Activated B cell treated with CpG ODN at 0.5 μM for 24 hours (primary cell): ENCODE measurements around the gene DENND5B. TPM values are rescaled to one million over a fixed set of nuclear protein-coding genes. Genes with fewer than 3 reads are reported as not detected.

Source experiments
- ATAC-seq: fragments of 200-7000 bp; cut with Tn5 transposase; one replicate; pipeline ENCODE4 v1.10.0; 2021; ENCODE audit warnings: low read depth, mild to moderate bottlenecking, moderate library complexity
- CTCF ChIA-PET: fragments of 350-600 bp; sonication (Branson Sonifier 250); formaldehyde crosslinking; loops from one replicate; lab custom pipeline; 2021; ENCODE audit warnings: antibody characterized with exemption; lab: Charles Lee
- POLR2A ChIA-PET: fragments of 350-600 bp; sonication (Branson Sonifier 250); formaldehyde crosslinking; loops from one replicate; lab custom pipeline; 2021; ENCODE audit warnings: antibody characterized with exemption; lab: Charles Lee
- DNase-seq: peaks from one replicate; pipeline ENCODE4 v3.0.0; 2022
- H3K27ac Mint-ChIP-seq: one replicate; pipeline ENCODE4 v1.8.0; 2020; ENCODE audit warnings: mixed read lengths
- H3K27me3 Mint-ChIP-seq: one replicate; pipeline ENCODE4 v1.8.0; 2021; ENCODE audit warnings: mixed read lengths
- H3K36me3 Mint-ChIP-seq: one replicate; pipeline ENCODE4 v1.8.0; 2021; ENCODE audit warnings: low read depth, mixed read lengths
- H3K4me1 Mint-ChIP-seq: one replicate; pipeline ENCODE4 v1.8.0; 2021; ENCODE audit warnings: mixed read lengths
- H3K4me3 Mint-ChIP-seq: one replicate; pipeline ENCODE4 v1.8.0; 2020; ENCODE audit warnings: mild to moderate bottlenecking, mixed read lengths
- H3K9me3 Mint-ChIP-seq: one replicate; pipeline ENCODE4 v1.8.0; 2020; ENCODE audit warnings: mixed read lengths
- intact Hi-C: fragments of 100-400 bp; cut with micrococcal nuclease; formaldehyde crosslinking; loops from one replicate; pipeline ENCODE4 v1.15.1; 2024
- total RNA-seq: library from RNA; stranded (reverse); gene quantifications from 2 replicates; pipeline ENCODE4 v1.2.3, GENCODE V29; 2022
- TF ChIP-seq, protein P1 (sequence below): fragments of 200-600 bp; IDR thresholded peaks from one replicate; pipeline ENCODE4 v1.8.0; 2022; ENCODE audit warnings: antibody characterized with exemption, mild to moderate bottlenecking

The DENND5B gene
- total RNA-seq, 1 donor from 2014 or later, result 64.1 TPM

DNA sequence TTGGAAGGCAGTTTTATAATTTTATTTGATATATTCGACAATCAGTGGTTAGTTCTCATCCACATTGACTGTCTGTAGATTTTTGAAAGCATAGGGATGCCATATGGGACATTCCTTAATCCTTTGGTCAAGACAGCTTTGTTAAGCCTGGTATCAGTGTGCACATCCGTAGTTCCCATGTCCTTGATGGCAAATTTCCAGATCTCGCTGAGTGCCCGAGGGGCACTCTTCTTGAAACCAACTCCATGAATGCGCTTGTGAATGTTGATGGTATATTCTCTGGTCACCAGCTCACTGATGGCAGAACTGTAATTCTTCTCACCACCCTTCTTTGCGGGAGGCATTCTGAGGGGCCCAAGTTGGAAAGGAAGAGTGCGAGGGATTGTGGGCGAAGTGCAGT is 6.1 kb upstream of the DENND5B start:
- DNase-seq (no peak), ATAC-seq (no peak)
- Mint-ChIP-seq H3K27ac (no peak overlapping the region), H3K4me3 (no peak overlapping the region), H3K9me3 (no peaks in the 10 kb centered on the region), H3K36me3 (no peaks in the 10 kb centered on the region), H3K27me3 (no peaks in the 10 kb centered on the region), H3K4me1 (peaks cover 53% of the 10 kb centered on the region)
- POLR2A ChIA-PET, result interaction anchor here (0.7 to 1.2 kb wide), 2 partner anchors 10 to 232 kb away, joined by 4 read pairs; no protein-coding TSS in a partner anchor
- TF ChIP-seq, protein P1, sequence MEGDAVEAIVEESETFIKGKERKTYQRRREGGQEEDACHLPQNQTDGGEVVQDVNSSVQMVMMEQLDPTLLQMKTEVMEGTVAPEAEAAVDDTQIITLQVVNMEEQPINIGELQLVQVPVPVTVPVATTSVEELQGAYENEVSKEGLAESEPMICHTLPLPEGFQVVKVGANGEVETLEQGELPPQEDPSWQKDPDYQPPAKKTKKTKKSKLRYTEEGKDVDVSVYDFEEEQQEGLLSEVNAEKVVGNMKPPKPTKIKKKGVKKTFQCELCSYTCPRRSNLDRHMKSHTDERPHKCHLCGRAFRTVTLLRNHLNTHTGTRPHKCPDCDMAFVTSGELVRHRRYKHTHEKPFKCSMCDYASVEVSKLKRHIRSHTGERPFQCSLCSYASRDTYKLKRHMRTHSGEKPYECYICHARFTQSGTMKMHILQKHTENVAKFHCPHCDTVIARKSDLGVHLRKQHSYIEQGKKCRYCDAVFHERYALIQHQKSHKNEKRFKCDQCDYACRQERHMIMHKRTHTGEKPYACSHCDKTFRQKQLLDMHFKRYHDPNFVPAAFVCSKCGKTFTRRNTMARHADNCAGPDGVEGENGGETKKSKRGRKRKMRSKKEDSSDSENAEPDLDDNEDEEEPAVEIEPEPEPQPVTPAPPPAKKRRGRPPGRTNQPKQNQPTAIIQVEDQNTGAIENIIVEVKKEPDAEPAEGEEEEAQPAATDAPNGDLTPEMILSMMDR, result no peak
- CTCF ChIA-PET, result no interaction called here
- intact Hi-C loops, result loop anchor here (10.0 kb wide), 1 partner anchor 128 kb away; the partner anchor contains the start of gene AMN1

DNA sequence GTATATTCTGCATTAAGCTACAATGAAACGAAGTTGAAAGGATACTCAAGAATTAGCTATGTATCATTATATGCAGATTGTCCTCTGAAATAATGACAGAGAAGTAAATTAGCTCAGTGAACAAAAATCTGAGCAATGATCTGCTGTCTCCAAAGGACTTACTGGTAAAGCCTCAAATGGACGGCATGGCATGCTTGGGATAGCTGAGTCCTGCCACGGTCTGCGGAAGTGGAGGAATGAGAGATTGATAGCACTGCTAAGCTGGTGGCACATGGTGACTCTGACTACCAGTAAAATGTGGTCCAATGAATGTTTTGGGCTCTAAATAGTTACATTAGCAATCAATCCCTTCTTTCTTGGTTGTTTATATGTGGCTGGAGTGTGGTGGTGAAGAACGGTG is 3.7 kb upstream of the DENND5B start:
- TF ChIP-seq, protein P1, result no peak
- peaks cover 43% of the 10 kb centered on the region for H3K4me1 Mint-ChIP-seq
- no peaks in the 10 kb centered on the region for H3K27me3 Mint-ChIP-seq
- peaks cover 4% of the 10 kb centered on the region for H3K36me3 Mint-ChIP-seq
- ATAC-seq (no peak), DNase-seq (no peak)
- H3K4me3 Mint-ChIP-seq, result no peak overlapping the region
- ChIA-PET CTCF (no interaction called here), POLR2A (interaction anchor here (0.5 to 0.8 kb wide), 3 partner anchors 8 to 671 kb away, joined by 3 to 4 read pairs (median 3); no protein-coding TSS in a partner anchor)
- no peak overlapping the region for H3K27ac Mint-ChIP-seq
- intact Hi-C loops, result loop anchor here (10.0 kb wide), 1 partner anchor 130 kb away; the partner anchor contains the start of gene AMN1
- H3K9me3 Mint-ChIP-seq, result no peaks in the 10 kb centered on the region

DNA sequence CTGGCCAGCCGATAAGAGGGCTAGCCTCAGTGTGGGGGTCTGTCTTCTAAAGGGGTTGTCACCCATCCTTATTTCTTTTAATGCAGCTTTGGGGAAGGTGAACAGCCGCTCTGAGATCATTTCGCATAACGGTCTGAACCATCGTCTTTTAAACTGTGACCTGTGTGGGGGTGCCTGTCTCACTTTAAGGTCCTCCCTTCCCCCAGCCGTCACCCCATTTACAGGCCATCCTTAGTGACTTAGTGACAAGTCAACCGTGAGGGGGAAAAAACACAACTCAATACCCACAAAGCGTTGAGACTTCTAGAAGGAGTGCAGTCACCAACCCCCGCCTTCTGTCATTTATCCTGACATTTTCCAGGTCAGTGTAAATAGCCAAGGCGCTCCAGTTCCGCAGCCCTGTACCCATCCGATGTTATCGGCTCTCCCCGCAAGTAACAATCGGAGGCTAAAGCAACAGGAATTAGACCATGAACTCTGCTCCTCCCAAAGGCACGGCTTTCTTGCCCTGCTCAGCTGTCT is 505 bp upstream of the DENND5B start:
- POLR2A ChIA-PET, result interaction anchor here (0.6 to 3.8 kb wide), 11 partner anchors 11 to 674 kb away, joined by 3 to 116 read pairs (median 7); no protein-coding TSS in a partner anchor
- peaks cover 50% of the 10 kb centered on the region for H3K4me1 Mint-ChIP-seq
- peak overlapping the region; percentile 93 for H3K4me3 Mint-ChIP-seq
- no peaks in the 10 kb centered on the region for H3K27me3 Mint-ChIP-seq
- peaks cover 24% of the 10 kb centered on the region for H3K36me3 Mint-ChIP-seq
- no peak for DNase-seq
- peaks cover 4% of the 10 kb centered on the region for H3K9me3 Mint-ChIP-seq
- H3K27ac Mint-ChIP-seq, result peak overlapping the region; percentile 97
- peak; percentile 16 for ATAC-seq
- intact Hi-C loops, result loop anchor here (1.0 to 10.0 kb wide), 5 partner anchors 8 to 265 kb away; partner anchors contain the start of genes AMN1 and SINHCAF
- CTCF ChIA-PET, result interaction anchor here (0.7 to 2.0 kb wide), 3 partner anchors 12 to 45 kb away, joined by 3 to 6 read pairs (median 5); no protein-coding TSS in a partner anchor
- TF ChIP-seq, protein P1, result no peak

DNA sequence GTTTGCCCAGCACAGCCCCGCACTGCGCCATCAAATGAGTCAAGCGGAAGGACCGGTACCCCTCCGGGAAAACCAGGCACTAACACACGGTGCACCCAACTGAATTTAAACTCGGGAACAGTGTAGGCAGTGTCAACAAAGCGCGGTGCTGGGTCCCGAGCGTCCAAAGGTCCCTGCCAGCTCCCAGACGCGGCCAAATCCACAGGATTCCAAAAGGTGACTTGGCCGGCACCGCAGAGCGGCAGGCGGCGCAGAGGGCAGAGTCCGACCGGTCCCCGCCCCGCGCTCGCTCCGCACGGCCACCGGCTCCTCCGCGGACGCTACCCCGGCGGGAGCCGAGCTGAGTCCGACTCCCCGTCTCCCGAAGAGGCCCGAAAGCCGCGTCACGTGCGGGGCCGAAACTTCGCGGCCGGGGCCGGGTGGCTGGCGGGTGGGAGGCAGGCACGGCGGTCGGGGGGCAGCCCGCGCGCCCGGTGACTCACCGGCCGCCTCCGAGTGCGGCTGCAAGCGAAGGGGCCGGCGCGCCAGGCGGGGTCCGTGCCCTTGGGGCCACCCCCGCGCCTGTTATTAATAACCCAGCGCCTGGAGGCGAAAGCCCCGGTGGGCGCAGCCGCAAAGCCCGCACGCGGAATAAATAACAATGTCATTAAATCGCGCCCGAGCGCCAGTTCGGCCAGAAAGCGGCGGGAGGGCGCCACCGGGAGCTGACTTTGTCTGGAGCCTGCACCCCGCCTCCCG is 863 bp downstream of the DENND5B start:
- peak; percentile 75 for DNase-seq
- H3K27ac Mint-ChIP-seq, result peak overlapping the region; percentile 94
- TF ChIP-seq, protein P1, result no peak
- H3K4me3 Mint-ChIP-seq, result peak overlapping the region; percentile 96
- H3K27me3 Mint-ChIP-seq, result no peaks in the 10 kb centered on the region
- ATAC-seq, result peak; percentile 70
- peaks cover 60% of the 10 kb centered on the region for H3K4me1 Mint-ChIP-seq
- CTCF ChIA-PET, result interaction anchor here (1.1 to 2.0 kb wide), 2 partner anchors 11 to 185 kb away, joined by 3 to 5 read pairs; no protein-coding TSS in a partner anchor
- POLR2A ChIA-PET, result interaction anchor here (0.6 to 3.8 kb wide), 28 partner anchors 12 to 682 kb away, joined by 3 to 116 read pairs (median 4); partner anchors contain the start of genes ETFBKMT and SINHCAF
- H3K36me3 Mint-ChIP-seq, result peaks cover 29% of the 10 kb centered on the region
- intact Hi-C loops, result loop anchor here (1.0 to 10.0 kb wide), 3 partner anchors 63 to 187 kb away; partner anchors contain the start of gene AMN1
- H3K9me3 Mint-ChIP-seq, result peaks cover 9% of the 10 kb centered on the region
